ENCODE measurements around the gene POLR2L.

The POLR2L gene

GRCh38 chr11:824942-825341, 17.4 kb downstream of the POLR2L start:
- DNase-seq, result no peak

GRCh38 chr11:824292-824880, 17.9 kb downstream of the POLR2L start:
- no peak for DNase-seq

DNA sequence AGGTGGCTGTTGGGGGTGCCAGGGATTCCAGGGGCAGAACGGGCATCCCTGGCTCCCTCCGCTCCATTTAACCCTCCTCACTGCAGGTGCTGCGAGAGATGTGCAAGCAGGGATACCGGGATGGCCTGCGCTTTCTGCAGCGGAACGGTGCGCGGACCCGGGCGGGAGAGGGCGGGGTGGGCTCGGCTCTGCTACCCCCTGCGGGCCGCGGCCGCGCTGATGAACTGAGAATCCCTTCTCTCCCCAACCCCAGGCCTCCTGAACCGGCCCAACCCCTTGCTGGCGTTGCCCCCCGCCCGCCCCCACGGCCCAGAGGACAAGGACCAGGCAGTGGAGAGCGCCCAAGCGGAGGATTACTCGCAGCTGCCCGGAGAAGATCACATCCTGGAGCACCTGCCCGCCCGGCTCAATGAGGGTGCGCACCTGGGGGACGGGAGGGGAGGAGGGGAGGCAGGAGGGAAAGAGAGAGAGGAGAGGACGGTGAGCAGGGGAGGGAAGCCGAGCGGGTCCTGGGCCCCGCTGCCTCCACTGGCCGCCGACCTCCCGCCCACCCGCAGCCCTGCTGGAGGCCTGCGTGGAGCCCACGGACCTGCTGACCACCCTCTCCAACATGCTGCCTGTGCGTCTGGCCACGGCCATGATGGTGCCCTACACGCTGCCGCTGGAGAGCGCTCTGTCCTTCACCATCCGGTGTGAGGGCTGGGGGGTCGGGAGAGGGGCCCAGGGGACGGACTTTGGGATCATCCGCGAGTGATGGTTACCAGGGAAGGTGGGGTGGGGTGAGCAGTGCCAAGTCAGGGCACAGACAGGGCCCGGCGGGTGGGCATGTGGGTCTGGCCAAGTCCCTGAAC, 18.7 kb downstream of the POLR2L start:
- DNase-seq, result no peak

DNA sequence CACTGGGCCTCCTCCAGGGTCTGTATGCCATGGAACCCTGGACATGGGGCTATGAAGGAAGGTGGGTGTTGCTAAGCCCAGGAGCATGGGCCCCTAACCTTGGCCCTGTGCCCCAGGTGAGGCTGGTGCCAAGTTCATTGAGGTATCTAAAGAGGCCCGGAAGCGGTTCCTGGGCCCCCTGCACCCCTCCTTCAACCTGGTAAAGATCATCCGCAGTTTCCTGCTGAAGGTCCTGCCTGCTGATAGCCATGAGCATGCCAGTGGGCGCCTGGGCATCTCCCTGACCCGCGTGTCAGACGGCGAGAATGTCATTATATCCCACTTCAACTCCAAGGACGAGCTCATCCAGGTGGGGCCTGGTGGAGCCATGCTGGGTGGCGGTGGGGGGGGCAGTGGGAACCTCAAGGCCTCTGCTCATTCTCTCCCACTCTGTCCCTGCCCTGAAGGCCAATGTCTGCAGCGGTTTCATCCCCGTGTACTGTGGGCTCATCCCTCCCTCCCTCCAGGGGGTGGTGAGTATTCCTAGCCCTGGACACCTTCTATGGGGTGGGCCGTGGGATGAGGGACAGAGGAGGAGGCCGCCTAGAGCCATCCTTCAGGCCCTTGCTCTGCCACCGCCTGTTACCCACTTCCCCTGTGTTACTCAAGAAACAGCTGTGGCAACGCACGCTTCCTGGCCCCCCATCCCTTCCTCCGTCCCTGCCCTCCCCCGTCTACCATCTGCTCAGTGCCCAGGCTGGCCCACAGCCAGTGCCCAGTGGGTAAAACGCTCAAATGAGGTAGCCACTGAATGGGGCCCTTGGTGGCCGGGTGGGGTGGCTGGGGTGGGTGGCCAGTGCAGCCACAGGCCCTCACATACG, 20.6 kb downstream of the POLR2L start:
- no peak for DNase-seq

DNA sequence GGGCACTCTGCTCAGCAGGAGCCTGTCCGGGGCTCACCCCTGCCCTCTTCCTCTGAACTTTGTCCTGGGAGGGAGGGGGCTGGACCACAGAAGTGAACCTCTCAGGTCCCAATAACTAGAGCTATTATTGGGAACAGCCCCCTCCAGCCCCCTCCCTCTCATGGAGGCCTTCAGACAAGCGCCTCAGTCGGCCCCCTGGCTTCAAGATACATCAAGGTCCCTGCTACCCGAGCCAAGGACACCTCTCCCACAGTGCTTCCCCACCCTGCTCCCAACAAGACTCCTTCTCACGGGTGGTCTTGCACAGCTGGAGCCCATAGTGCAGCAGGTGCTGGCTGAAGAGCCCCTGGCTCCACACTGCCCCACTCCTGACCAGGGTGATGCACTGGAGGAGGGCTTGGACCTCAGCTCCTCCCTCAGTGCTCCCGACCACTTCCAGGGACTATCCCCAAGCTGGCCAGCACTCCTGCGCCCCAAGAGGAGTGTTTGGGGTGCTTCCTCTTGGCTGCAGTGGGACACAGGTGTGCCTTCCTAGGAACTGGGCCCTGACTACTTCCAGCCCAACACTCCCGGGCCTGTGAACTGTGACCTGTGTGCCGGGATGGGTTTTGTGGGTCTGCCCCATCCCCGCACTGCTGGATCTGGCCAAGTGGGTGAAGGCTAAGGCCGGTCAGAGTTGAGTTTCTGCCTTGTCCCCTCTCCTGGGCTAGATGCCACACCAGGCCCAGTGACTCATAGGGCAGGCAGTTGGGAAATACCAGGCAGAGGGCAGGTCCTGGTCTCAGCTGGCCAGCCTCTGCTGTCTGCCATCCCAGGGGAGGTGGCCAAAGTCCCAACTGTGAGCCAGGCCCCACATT, 21.4 kb downstream of the POLR2L start:
- DNase-seq, result no peak

- DNase-seq, result peak; percentile 96
These were observed 22.2 kb downstream of the POLR2L start for GRCh38 chr11:819943-820649.

DNA sequence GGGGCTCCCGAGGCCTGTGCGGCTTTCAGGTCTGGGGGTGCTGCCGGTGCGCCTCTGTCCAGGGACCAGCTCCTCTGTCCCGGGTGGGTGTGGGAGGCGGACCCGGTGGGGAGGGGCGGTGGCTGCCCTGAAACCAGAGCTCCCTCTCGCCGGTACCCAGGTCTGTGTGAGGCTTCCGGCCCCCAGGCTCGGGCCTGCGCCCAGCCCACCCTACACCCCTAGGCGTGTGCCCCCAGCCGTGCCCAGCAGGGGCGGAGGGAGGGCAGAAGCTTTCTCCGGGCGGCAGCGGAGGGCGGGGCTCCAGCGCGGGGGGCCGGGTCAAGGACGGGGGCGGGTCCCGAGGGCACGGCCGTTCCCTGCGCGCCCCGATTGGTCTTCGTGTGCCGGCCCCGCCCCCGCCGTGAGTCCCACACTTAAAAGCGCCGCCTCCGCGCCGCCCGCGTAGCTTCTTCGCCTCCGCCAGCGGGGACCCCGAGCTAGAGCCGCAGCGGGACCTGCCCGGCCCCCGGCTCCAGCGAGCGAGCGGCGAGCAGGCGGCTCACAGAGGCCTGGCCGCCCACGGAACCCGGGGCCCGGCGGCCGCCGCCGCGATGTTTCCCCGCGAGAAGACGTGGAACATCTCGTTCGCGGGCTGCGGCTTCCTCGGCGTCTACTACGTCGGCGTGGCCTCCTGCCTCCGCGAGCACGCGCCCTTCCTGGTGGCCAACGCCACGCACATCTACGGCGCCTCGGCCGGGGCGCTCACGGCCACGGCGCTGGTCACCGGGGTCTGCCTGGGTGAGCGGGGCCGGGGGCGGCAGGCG, 23.0 kb downstream of the POLR2L start:
- DNase-seq, result peak; percentile 94

DNA sequence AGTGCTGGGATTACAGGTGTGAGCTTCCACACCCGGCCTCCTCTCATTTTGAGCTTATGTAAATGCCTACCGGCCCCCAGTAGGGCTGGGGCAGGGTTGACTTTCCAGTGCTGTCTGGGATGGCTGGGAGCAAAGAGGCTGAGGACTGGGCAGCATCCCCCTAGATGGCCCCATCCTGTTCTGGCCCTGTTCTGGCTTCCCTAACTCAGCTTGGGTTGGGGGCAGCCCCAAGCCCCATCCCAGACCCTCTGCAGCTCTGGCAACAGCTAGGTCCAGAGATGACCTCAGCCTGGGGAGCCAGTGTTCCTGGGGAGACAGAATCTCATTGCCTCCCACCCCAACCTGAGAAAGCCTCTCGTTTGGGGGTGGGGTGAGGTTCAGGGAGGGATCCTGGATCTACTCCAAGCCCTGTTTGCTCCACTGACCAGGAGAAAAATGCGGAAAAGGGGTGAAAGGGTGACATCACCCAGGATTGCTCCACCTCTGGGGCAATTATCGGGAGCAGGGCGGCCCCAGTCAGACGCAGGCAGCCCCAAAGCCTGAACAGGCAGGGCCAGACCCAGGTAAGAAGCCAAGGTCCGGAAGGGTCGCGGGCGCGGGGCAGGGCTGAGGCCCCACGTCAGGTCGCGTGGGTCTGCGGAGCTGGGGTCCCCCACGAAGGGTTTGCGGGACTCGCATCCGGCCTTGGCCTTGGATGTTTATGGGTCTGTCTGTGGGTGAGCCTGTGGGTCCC, 23.8 kb downstream of the POLR2L start, which contains the start of gene PNPLA2:
Gene PNPLA2 (plus strand): TSS at position 519 of the 733 bp plus-strand sequence. CDS start 805 bp downstream, outside the sequence.
- no peak for DNase-seq

- no peak for DNase-seq
These were observed 25.9 kb downstream of the POLR2L start for GRCh38 chr11:816433-816779.

- no peak for DNase-seq
These were observed 26.5 kb downstream of the POLR2L start for GRCh38 chr11:815675-816432.

- DNase-seq, result no peak
These were observed 28.8 kb downstream of the POLR2L start for GRCh38 chr11:813456-814096.

DNA sequence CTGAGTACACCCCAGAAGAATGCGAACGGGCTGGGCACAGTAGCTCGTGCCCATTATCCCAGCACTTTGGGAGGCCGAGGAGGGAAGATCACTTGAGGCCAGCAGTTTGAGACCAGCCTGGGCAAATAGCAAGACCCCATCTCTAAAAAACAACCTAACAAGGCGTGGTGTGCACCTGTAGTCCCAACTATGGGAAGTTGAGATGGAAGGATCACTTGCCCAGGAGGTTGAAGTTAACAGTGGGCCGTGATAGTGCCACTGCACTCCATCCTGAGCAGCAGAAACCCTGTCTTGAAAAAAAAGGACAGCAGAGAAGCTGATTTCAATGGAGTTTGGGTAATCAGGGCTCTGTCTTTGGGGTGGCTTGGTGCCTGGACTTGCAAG, 29.3 kb downstream of the POLR2L start:
- DNase-seq, result no peak

- DNase-seq, result no peak
These were observed 29.9 kb downstream of the POLR2L start for GRCh38 chr11:812390-812789.

GRCh38 chr11:811446-812245, 30.7 kb downstream of the POLR2L start:
- no peak for DNase-seq

DNA sequence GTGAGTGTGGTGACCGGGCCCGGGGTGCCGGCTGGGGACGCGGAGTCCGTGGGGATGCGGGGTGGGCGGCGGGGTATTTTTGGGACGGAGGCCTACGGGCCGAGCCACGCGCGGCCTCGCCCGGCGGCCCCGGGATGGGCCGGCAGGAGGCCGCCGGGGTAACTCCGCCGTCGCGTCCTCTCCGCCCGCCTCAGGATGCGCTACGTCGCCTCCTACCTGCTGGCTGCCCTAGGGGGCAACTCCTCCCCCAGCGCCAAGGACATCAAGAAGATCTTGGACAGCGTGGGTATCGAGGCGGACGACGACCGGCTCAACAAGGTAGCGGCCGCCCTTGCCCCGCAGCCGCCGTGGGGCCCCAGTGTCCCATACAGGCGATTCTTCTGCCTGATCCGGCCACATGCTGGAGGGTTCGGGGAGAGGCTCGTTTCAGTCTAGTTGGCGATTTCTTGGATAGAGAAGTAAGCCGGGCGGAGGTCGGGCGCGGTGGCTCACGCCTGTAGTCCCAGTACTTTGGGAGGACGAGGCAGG, 32.2 kb downstream of the POLR2L start:
- DNase-seq, result no peak

DNA sequence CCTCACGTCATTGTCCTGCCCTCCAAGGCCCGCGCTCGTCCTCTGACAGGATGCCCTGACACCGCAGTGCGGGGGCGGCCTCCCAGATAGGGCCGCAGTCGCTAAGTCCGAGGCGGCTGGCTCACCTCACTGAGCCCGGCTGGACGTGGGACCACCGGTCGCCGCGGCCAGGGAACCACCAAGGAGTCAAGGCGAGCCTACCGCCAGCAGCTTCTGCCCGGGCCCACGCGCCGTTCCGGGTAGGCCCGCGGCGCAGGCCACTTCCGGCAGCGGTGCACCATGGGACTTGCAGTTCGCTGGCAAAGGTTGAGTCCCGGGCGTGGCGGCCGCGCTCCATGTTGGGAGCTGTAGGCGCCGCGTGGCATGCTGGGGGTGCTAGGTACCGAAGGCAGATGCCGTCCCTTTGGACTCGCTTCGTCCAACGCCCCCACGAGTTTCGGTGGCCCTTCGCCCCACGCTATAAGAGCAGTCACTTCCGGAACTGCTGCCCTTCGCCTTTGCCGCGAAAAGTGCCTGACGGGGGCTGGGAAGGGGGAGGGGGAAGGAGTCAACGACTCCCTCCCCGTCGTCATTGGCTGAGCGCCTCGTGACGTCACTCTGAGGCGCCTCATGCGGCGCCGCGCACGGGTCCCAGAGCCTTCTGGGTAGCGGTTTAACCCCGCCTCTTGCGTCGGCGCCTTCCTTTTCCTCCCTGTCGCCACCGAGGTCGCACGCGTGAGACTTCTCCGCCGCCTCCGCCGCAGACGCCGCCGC, 32.9 kb downstream of the POLR2L start, which contains the start of gene RPLP2:
Gene RPLP2 (plus strand): TSS at position 681 of the 753 bp plus-strand sequence. CDS start 268 bp downstream, outside the sequence.
- DNase-seq, result peak; percentile 97
